MM.1S (cell line): Measurements from ENCODE around the gene CNIH3.

ENCODE experiments used
- DNase-seq: peaks from one replicate; pipeline ENCODE4 v3.0.0-alpha.2; 2015
- H2AFZ ChIP-seq: fragments of 300-600 bp; sonication (generic); 2 replicates; pipeline ENCODE4 v1.6.0; 2016; ENCODE audit warnings: antibody characterized with exemption, low read length
- H3F3A ChIP-seq: fragments of 300-600 bp; sonication (generic); 2 replicates; pipeline ENCODE4 v1.6.1; 2016; ENCODE audit warnings: mild to moderate bottlenecking, antibody characterized with exemption, low read length, moderate library complexity, mixed read lengths; ENCODE audit not compliant: insufficient read depth
- H3K27ac ChIP-seq: fragments of 300-600 bp; sonication (generic); 2 replicates; pipeline ENCODE4 v1.5.1; 2016; ENCODE audit warnings: mild to moderate bottlenecking, low read length
- H3K27me3 ChIP-seq: fragments of 300-600 bp; sonication (generic); replicated peaks from 2 replicates; pipeline ENCODE4 v1.6.0; 2016; ENCODE audit warnings: low read length; ENCODE audit not compliant: insufficient read depth
- H3K36me3 ChIP-seq: fragments of 300-600 bp; sonication (generic); replicated peaks from 2 replicates; pipeline ENCODE4 v1.6.1; 2016; ENCODE audit warnings: mild to moderate bottlenecking, low read length, mixed read lengths; ENCODE audit not compliant: insufficient read depth
- H3K4me1 ChIP-seq: fragments of 300-600 bp; sonication (generic); 2 replicates; pipeline ENCODE4 v1.6.1; 2016; ENCODE audit warnings: low read length, mixed read lengths
- H3K4me2 ChIP-seq: fragments of 300-600 bp; sonication (generic); 2 replicates; pipeline ENCODE4 v1.6.0; 2016; ENCODE audit warnings: low read depth, low read length
- H3K4me3 ChIP-seq: fragments of 300-600 bp; sonication (generic); 2 replicates; pipeline ENCODE4 v1.5.1; 2016; ENCODE audit warnings: low read length, mixed read lengths
- H3K79me2 ChIP-seq: fragments of 300-600 bp; sonication (generic); 2 replicates; pipeline ENCODE4 v1.6.1; 2016; ENCODE audit warnings: mixed run types, low read length, mixed read lengths
- H3K9ac ChIP-seq: fragments of 300-600 bp; sonication (generic); 2 replicates; pipeline ENCODE4 v1.6.1; 2016; ENCODE audit warnings: low read length, mixed read lengths
- H3K9me2 ChIP-seq: fragments of 300-600 bp; sonication (generic); replicated peaks from 2 replicates; pipeline ENCODE4 v1.6.1; 2016; ENCODE audit warnings: mild to moderate bottlenecking, low read length, mixed read lengths; ENCODE audit not compliant: insufficient read depth
- H3K9me3 ChIP-seq: fragments of 300-600 bp; sonication (generic); replicated peaks from 2 replicates; pipeline ENCODE4 v1.6.1; 2016; ENCODE audit warnings: mild to moderate bottlenecking, low read length, mixed read lengths; ENCODE audit not compliant: insufficient read depth
- H4K20me1 ChIP-seq: fragments of 300-600 bp; sonication (generic); 2 replicates; pipeline ENCODE4 v1.6.1; 2016; ENCODE audit warnings: mild to moderate bottlenecking, low read length, moderate library complexity, mixed read lengths; ENCODE audit not compliant: insufficient read depth
- CTCF ChIP-seq: fragments of 300-600 bp; sonication (generic); IDR thresholded peaks from 2 replicates; pipeline ENCODE4 v1.5.1; 2016; ENCODE audit warnings: antibody characterized with exemption, low read length, mixed read lengths
- EZH2 ChIP-seq: fragments of 300-600 bp; sonication (generic); optimal IDR thresholded peaks from 2 replicates; pipeline ENCODE3; 2017; ENCODE audit warnings: low read depth, mild to moderate bottlenecking, antibody characterized with exemption, low read length, mixed read lengths
- EZH2phosphoT487 ChIP-seq: fragments of 300-600 bp; sonication (generic); IDR thresholded peaks from 2 replicates; pipeline ENCODE4 v1.6.1; 2018; ENCODE audit warnings: antibody characterized with exemption, low read length

The CNIH3 gene

GRCh38 chr1:224624432-224624831 is 8.3 kb downstream of the CNIH3 start:
- no peaks in the 10 kb centered on the region for H3K36me3 ChIP-seq
- H3K4me3 ChIP-seq = peak overlapping the region; percentile 17; the same call in 1 of the 2 replicates
- H3K27me3 ChIP-seq = no peaks in the 10 kb centered on the region
- H3F3A ChIP-seq = peaks cover 10% of the 10 kb centered on the region; the same call in 1 of the 2 replicates
- peak overlapping the region; percentile 29 for H2AFZ ChIP-seq
- peak overlapping the region; percentile 91 for H3K27ac ChIP-seq
- peaks cover 39% of the 10 kb centered on the region for H3K4me1 ChIP-seq
- H3K79me2 ChIP-seq = no peaks in the 10 kb centered on the region
- DNase-seq = no peak
- peak overlapping the region; percentile 70 for H3K9ac ChIP-seq
- H3K9me2 ChIP-seq = no peaks in the 10 kb centered on the region
- H3K9me3 ChIP-seq = no peaks in the 10 kb centered on the region
- H4K20me1 ChIP-seq = no peaks in the 10 kb centered on the region
- H3K4me2 ChIP-seq = peak overlapping the region; percentile 55
- no peak for TF ChIP-seq EZH2phosphoT487
- no peak for TF ChIP-seq EZH2
- TF ChIP-seq CTCF = no peak

- Histone ChIP-seq H4K20me1 (no peaks in the 10 kb centered on the region), H3K9ac (no peak overlapping the region), H3K36me3 (no peaks in the 10 kb centered on the region), H3K79me2 (no peaks in the 10 kb centered on the region), H3K27me3 (no peaks in the 10 kb centered on the region), H3F3A (peaks cover 10% of the 10 kb centered on the region; the same call in 1 of the 2 replicates), H3K27ac (no peak overlapping the region), H3K4me2 (no peak overlapping the region), H3K9me2 (no peaks in the 10 kb centered on the region), H2AFZ (0 out of 2 replicates have a peak overlapping the region, but pooled peaks have one; percentile 2), H3K4me1 (peaks cover 39% of the 10 kb centered on the region), H3K9me3 (no peaks in the 10 kb centered on the region), H3K4me3 (no peak overlapping the region)
- DNase-seq = no peak
- TF ChIP-seq CTCF (no peak), EZH2phosphoT487 (no peak), EZH2 (no peak)
Observed at GRCh38 chr1:224626042-224626441, 9.9 kb downstream of the CNIH3 start.

GRCh38 chr1:224629965-224630364 is 13.8 kb downstream of the CNIH3 start:
- Histone ChIP-seq H3K4me3 (no peak overlapping the region), H3K36me3 (no peaks in the 10 kb centered on the region), H3K27me3 (no peaks in the 10 kb centered on the region), H2AFZ (no peak overlapping the region), H3K4me1 (peaks cover 17% of the 10 kb centered on the region), H3K79me2 (no peaks in the 10 kb centered on the region), H3K9me3 (no peaks in the 10 kb centered on the region), H3F3A (no peaks in the 10 kb centered on the region), H3K4me2 (no peak overlapping the region), H3K9ac (no peak overlapping the region), H4K20me1 (no peaks in the 10 kb centered on the region), H3K27ac (no peak overlapping the region), H3K9me2 (no peaks in the 10 kb centered on the region)
- no peak for TF ChIP-seq EZH2phosphoT487
- TF ChIP-seq CTCF = no peak
- TF ChIP-seq EZH2 = no peak
- peak; percentile 25 for DNase-seq
